HT-29 (cell line): ENCODE results near the gene LGR6. TPM values are rescaled to one million over a fixed set of nuclear protein-coding genes. Genes with fewer than 3 reads are reported as not detected.

ENCODE experiments used
- DNase-seq: peaks from one replicate; pipeline ENCODE4 v3.0.0-alpha.2; 2015; ENCODE audit warnings: low spot score
- total RNA-seq: library from RNA; depleted of rRNA; stranded (reverse); fragments of >200 nt; shearing (Covaris generic); gene quantifications from 2 replicates; pipeline ENCODE4 v1.2.3, GENCODE V29; 2014; rRNA removed

LGR6 gene
- total RNA-seq, 1 experiment from 2014 or later = 0.18 TPM

GRCh38 chr1:202367271-202367670 is 173.7 kb downstream of the LGR6 start:
- no peak for DNase-seq

Other genes with a start within 250 kb of the LGR6 start
- gene LMOD1, start 247.3 kb upstream of the LGR6 start, total RNA-seq = not detected in 2 replicates
- 39.2 and 39.9 TPM in 2 replicates for gene TIMM17A, start 238.3 kb upstream of the LGR6 start, total RNA-seq
- gene RNPEP, start 211.2 kb upstream of the LGR6 start, total RNA-seq = 131 and 140 TPM in 2 replicates
- 812 and 1,050 TPM in 2 replicates for gene ELF3, start 183.2 kb upstream of the LGR6 start, total RNA-seq
- 0.69 TPM in 1 of 2 replicates, not detected in the other for gene GPR37L1, start 70.9 kb upstream of the LGR6 start, total RNA-seq
- 17.0 and 21.2 TPM in 2 replicates for gene ARL8A, start 49.1 kb upstream of the LGR6 start, total RNA-seq
- 16.3 and 16.8 TPM in 2 replicates for gene PTPN7, start 33.2 kb upstream of the LGR6 start, total RNA-seq
- gene UBE2T, start 148.1 kb downstream of the LGR6 start, total RNA-seq = 83.1 and 95.1 TPM in 2 replicates
- 13.7 and 18.7 TPM in 2 replicates for gene PPP1R12B, start 154.9 kb downstream of the LGR6 start, total RNA-seq